Brain microvascular endothelial cell (primary cell): ENCODE data around the gene GADD45B.
A peak's percentile ranks its signal among the peaks of the same experiment; 100 is the strongest.

ENCODE experiments used
- DNase-seq: peaks from one replicate; pipeline ENCODE4 v3.0.0-alpha.2; 2020
- H3K27ac ChIP-seq: fragments of 250-450 bp; sonication (Bioruptor Pico); 2 replicates; pipeline ENCODE4 v1.5.1; 2020; ENCODE audit warnings: mild to moderate bottlenecking, moderate library complexity
- H3K27me3 ChIP-seq: fragments of 250-450 bp; sonication (Bioruptor Pico); replicated peaks from 2 replicates; pipeline ENCODE4 v1.5.1; 2020; ENCODE audit warnings: mild to moderate bottlenecking
- H3K36me3 ChIP-seq: fragments of 250-450 bp; sonication (Bioruptor Pico); replicated peaks from 2 replicates; pipeline ENCODE4 v1.5.1; 2020; ENCODE audit warnings: mild to moderate bottlenecking
- H3K4me3 ChIP-seq: 2 replicates; pipeline ENCODE4 v1.5.1; 2011; ENCODE audit warnings: low read depth, mild to moderate bottlenecking, control low read depth, low read length, moderate library complexity
- CTCF ChIP-seq: IDR thresholded peaks from 2 replicates; pipeline ENCODE4 v1.5.1; 2011; ENCODE audit warnings: low read depth, mild to moderate bottlenecking, moderate library complexity, low read length, control low read depth, inconsistent platforms; ENCODE audit errors: missing control alignments
- in situ Hi-C: cut with HindIII; loops from 2 replicates; pipeline ENCODE4 v1.10.0; 2017; ENCODE audit warnings: low sequenced_read_pairs, low pct_ligation_motif_present

GADD45B gene

GRCh38 chr19:2485428-2485827 lies 9.5 kb downstream of the GADD45B start:
- no peak for TF ChIP-seq CTCF
- Histone ChIP-seq H3K36me3 (no peaks in the 10 kb centered on the region), H3K27ac (no peak overlapping the region), H3K27me3 (no peaks in the 10 kb centered on the region), H3K4me3 (no peak overlapping the region)
- DNase-seq: no peak
- in situ Hi-C loops: no loop called here

DNA sequence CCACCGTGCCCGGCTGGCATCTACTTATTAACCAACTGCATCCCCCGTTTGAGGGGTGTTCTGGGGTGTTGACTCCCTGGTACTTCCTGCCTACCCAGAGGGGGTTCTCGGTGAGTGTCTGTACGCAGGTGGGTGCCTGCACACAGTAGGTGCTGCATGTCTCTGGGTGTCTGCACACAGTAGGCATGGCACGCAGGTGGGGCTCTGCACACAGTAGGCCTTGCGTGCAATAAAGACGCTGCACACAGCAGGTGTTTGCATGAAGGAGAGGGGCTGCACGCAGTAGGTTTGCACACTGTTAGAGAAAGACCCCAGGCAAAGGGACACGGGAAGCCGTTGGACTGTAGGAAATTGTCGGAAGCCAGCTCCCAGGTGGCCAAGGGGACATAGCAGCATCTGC lies 11.2 kb downstream of the GADD45B start:
- DNase-seq: no peak
- no peaks in the 10 kb centered on the region for H3K36me3 ChIP-seq
- TF ChIP-seq CTCF: no peak
- no peaks in the 10 kb centered on the region for H3K27me3 ChIP-seq
- H3K4me3 ChIP-seq: no peak overlapping the region
- in situ Hi-C loops: no loop called here
- H3K27ac ChIP-seq: no peak overlapping the region

DNA sequence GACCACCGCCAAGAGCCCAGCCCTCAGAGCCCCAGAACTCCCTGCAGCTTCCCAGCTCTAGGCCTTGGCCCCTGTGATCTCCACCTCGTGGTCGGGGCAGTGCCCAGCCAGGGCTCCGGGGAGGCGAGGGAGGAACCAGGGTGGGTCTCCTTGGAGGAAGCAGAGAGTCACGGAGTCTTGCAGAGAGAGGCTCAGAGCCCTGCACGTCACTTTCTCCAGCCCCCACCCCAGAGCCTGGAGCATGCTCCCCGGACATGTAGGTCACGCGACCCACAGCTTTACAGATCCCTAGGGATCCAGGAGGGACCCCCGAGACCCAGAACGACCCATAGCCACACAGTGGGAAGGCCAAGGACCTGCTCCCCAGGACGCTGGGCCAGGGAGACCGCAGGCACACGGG lies 11.9 kb downstream of the GADD45B start:
- no peak for TF ChIP-seq CTCF
- DNase-seq: no peak
- H3K27ac ChIP-seq: no peak overlapping the region
- in situ Hi-C loops: no loop called here
- no peak overlapping the region for H3K4me3 ChIP-seq
- no peaks in the 10 kb centered on the region for H3K36me3 ChIP-seq
- no peaks in the 10 kb centered on the region for H3K27me3 ChIP-seq

DNA sequence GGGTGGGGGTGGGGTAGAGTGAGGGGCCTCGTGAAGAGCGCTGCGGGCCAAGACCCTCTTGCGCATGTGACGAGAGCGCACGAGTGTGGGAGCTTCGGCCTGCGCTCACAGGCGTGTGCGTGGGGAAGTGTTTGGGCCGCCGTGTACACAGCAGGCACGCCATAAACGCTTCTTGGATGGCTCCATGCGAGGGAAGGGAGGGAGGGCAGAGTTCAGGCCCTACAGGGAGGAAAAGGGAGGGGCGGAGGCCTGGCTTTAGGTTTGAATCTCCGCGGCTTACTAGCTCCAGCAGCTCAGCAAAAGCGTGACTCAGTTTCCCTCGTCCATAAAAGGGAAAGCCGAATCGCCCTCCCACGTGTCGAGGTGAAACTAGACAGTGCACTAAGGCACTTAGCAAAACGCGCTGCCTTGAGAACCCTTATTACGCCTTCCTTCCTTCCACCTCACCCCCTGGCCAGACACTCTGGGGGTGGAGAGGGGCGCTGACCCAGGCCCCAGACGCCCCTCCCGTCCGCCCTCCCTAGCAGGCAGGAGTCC lies 12.5 kb downstream of the GADD45B start:
- no peak for TF ChIP-seq CTCF
- Histone ChIP-seq H3K4me3 (peak overlapping the region; percentile 29), H3K36me3 (no peaks in the 10 kb centered on the region), H3K27ac (no peak overlapping the region), H3K27me3 (no peaks in the 10 kb centered on the region)
- in situ Hi-C loops: no loop called here
- DNase-seq: no peak

- Histone ChIP-seq H3K4me3 (peak overlapping the region; percentile 29), H3K27me3 (no peaks in the 10 kb centered on the region), H3K27ac (peak overlapping the region; percentile 32), H3K36me3 (no peaks in the 10 kb centered on the region)
- no peak for DNase-seq
- in situ Hi-C loops: no loop called here
- TF ChIP-seq CTCF: no peak
Observed at GRCh38 chr19:2488942-2489731, 13.2 kb downstream of the GADD45B start.
